H9 (cell line): ENCODE results near the gene HTRA3. TPM values are rescaled to one million over a fixed set of nuclear protein-coding genes. Genes with fewer than 3 reads are reported as not detected.

ENCODE experiments used
- DNase-seq: peaks from one replicate; pipeline ENCODE4 v3.0.0-alpha.2; 2017
- H2AFZ ChIP-seq: one replicate; pipeline ENCODE4 v1.6.1; 2013; ENCODE audit warnings: mild to moderate bottlenecking, low read length, control low read depth, moderate library complexity
- H2AK5ac ChIP-seq: 2 replicates; pipeline ENCODE4 v1.6.1; 2013; ENCODE audit warnings: low read length, control low read depth, mixed read lengths; ENCODE audit not compliant: insufficient read length
- H2BK120ac ChIP-seq: one replicate; pipeline ENCODE4 v1.6.1; 2013; ENCODE audit warnings: low read depth, mild to moderate bottlenecking, low read length, control low read depth, inconsistent platforms; ENCODE audit not compliant: poor library complexity, severe bottlenecking
- H2BK12ac ChIP-seq: 2 replicates; pipeline ENCODE4 v1.6.1; 2013; ENCODE audit warnings: low read length, control low read depth, mixed read lengths, low read depth; ENCODE audit not compliant: insufficient read length
- H2BK15ac ChIP-seq: 2 replicates; pipeline ENCODE4 v1.6.1; 2013; ENCODE audit warnings: low read depth, low read length, control low read depth
- H2BK20ac ChIP-seq: one replicate; pipeline ENCODE4 v1.6.1; 2013; ENCODE audit warnings: low read depth, mild to moderate bottlenecking, low read length, control low read depth, inconsistent platforms; ENCODE audit not compliant: poor library complexity, severe bottlenecking
- H2BK5ac ChIP-seq: 2 replicates; pipeline ENCODE4 v1.6.1; 2013; ENCODE audit warnings: low read length, control low read depth, mixed read lengths; ENCODE audit not compliant: insufficient read length
- H3K14ac ChIP-seq: 2 replicates; pipeline ENCODE4 v1.6.1; 2013; ENCODE audit warnings: low read length, control low read depth; ENCODE audit not compliant: insufficient read depth
- H3K18ac ChIP-seq: 2 replicates; pipeline ENCODE4 v1.6.1; 2013; ENCODE audit warnings: low read depth, mild to moderate bottlenecking, mixed read lengths, low read length, control low read depth; ENCODE audit not compliant: insufficient read length
- H3K23ac ChIP-seq: 2 replicates; pipeline ENCODE4 v1.6.1; 2013; ENCODE audit warnings: low read length, control low read depth, mixed read lengths, low read depth; ENCODE audit not compliant: insufficient read length
- H3K23me2 ChIP-seq: 2 replicates; pipeline ENCODE4 v1.6.1; 2013; ENCODE audit warnings: low read depth, mild to moderate bottlenecking, mixed read lengths, low read length, control low read depth; ENCODE audit not compliant: insufficient read length, poor library complexity, severe bottlenecking
- H3K27ac ChIP-seq: 2 replicates; pipeline ENCODE4 v1.5.1; 2013; ENCODE audit warnings: low read length, control low read depth, mixed read lengths, low read depth; ENCODE audit not compliant: insufficient read length
- H3K27me3 ChIP-seq: 2 replicates; pipeline ENCODE4 v1.6.1; 2013; ENCODE audit warnings: low read length, control low read depth, inconsistent platforms; ENCODE audit not compliant: insufficient read depth
- H3K4ac ChIP-seq: 2 replicates; pipeline ENCODE4 v1.6.1; 2013; ENCODE audit warnings: low read depth, mild to moderate bottlenecking, control low read depth, inconsistent platforms, low read length, moderate library complexity
- H3K4me1 ChIP-seq: 2 replicates; pipeline ENCODE4 v1.6.1; 2013; ENCODE audit warnings: low read length, control low read depth, inconsistent platforms; ENCODE audit not compliant: insufficient read depth
- H3K4me2 ChIP-seq: 2 replicates; pipeline ENCODE4 v1.6.1; 2013; ENCODE audit warnings: low read length, control low read depth, mixed read lengths; ENCODE audit not compliant: insufficient read length, insufficient read depth
- H3K56ac ChIP-seq: 2 replicates; pipeline ENCODE4 v1.6.1; 2013; ENCODE audit warnings: low read depth, mild to moderate bottlenecking, mixed read lengths, low read length, control low read depth; ENCODE audit not compliant: insufficient read length
- H3K79me1 ChIP-seq: 2 replicates; pipeline ENCODE4 v1.6.1; 2013; ENCODE audit warnings: low read depth, mild to moderate bottlenecking, moderate library complexity, low read length, control low read depth, inconsistent platforms; ENCODE audit not compliant: insufficient read depth, poor library complexity, severe bottlenecking
- H3K79me2 ChIP-seq: 2 replicates; pipeline ENCODE4 v1.6.1; 2013; ENCODE audit warnings: low read length, control low read depth, inconsistent platforms; ENCODE audit not compliant: insufficient read depth
- H3K9ac ChIP-seq: 2 replicates; pipeline ENCODE4 v1.6.1; 2013; ENCODE audit warnings: low read length, control low read depth, mixed read lengths; ENCODE audit not compliant: insufficient read length; ENCODE audit errors: extremely low read depth
- H3K9me3 ChIP-seq: one replicate; pipeline ENCODE4 v1.6.1; 2013; ENCODE audit warnings: low read depth, low read length, inconsistent platforms; ENCODE audit not compliant: control insufficient read depth
- H3T11ph ChIP-seq: one replicate; pipeline ENCODE4 v1.6.1; 2013; ENCODE audit warnings: mild to moderate bottlenecking, low read length, control low read depth, inconsistent platforms
- H4K20me1 ChIP-seq: one replicate; pipeline ENCODE4 v1.6.1; 2013; ENCODE audit not compliant: control insufficient read depth, insufficient read length, insufficient read depth
- H4K5ac ChIP-seq: 2 replicates; pipeline ENCODE4 v1.6.1; 2013; ENCODE audit warnings: low read depth, mild to moderate bottlenecking, mixed read lengths, low read length, control low read depth; ENCODE audit not compliant: insufficient read length
- H4K8ac ChIP-seq: replicated peaks from 2 replicates; pipeline ENCODE4 v1.6.1; 2013; ENCODE audit warnings: low read length, control low read depth, mixed read lengths, low read depth; ENCODE audit not compliant: insufficient read length
- H4K91ac ChIP-seq: 2 replicates; pipeline ENCODE4 v1.6.1; 2013; ENCODE audit warnings: low read depth, mild to moderate bottlenecking, moderate library complexity, mixed read lengths, low read length, control low read depth; ENCODE audit not compliant: insufficient read length
- H3K27ac Mint-ChIP-seq, 3 experiments: 2 replicates in 2 of 3; 3 replicates in 1 of 3; pipeline ENCODE4 v1.8.0; 2020 to 2021; ENCODE audit warnings: mixed read lengths in 3 of 3, mild to moderate bottlenecking in 1 of 3, moderate library complexity in 1 of 3
- H3K27me3 Mint-ChIP-seq: 2 replicates; pipeline ENCODE4 v1.8.0; 2021; ENCODE audit warnings: low read depth, mild to moderate bottlenecking, moderate library complexity, mixed read lengths
- H3K36me3 Mint-ChIP-seq, 3 experiments: 2 replicates in 2 of 3; 3 replicates in 1 of 3; pipeline ENCODE4 v1.8.0; 2020 to 2021; ENCODE audit warnings: low read depth in 3 of 3, mixed read lengths in 3 of 3; ENCODE audit not compliant: insufficient read depth in 1 of 3
- H3K4me1 Mint-ChIP-seq, 2 experiments: 2 replicates each; pipeline ENCODE4 v1.8.0; 2020; ENCODE audit warnings: mixed read lengths in 2 of 2
- H3K4me3 Mint-ChIP-seq, 2 experiments: 2 replicates in 1 of 2; 3 replicates in 1 of 2; pipeline ENCODE4 v1.8.0; 2020 to 2021; ENCODE audit warnings: mild to moderate bottlenecking in 2 of 2, mixed read lengths in 2 of 2, moderate library complexity in 1 of 2
- H3K9me3 Mint-ChIP-seq, 2 experiments: 2 replicates in 1 of 2; 3 replicates in 1 of 2; pipeline ENCODE4 v1.8.0; 2020; ENCODE audit warnings: mild to moderate bottlenecking in 2 of 2, mixed read lengths in 2 of 2, moderate library complexity in 1 of 2
- WGBS: extraction: QIAGEN DNeasy Blood & Tissue Kit; methylation state at CpG from one replicate; pipeline ENCODE4 v1.1.7; 2013; ENCODE audit warnings: missing lambda C conversion rate, low lambda C conversion rate, mixed read lengths; ENCODE audit not compliant: insufficient read length; ENCODE audit errors: extremely low coverage; 5-methylcytosine and 5-hydroxymethylcytosine counted together
- total RNA-seq: library from RNA; stranded (reverse); gene quantifications from 2 replicates; pipeline ENCODE4 v1.2.1, GENCODE V29; 2021
- TF ChIP-seq, protein P1 (sequence below): fragments of 200-600 bp; sonication (generic); conservative IDR thresholded peaks from 3 replicates; pipeline ENCODE4 v1.8.0; 2021; ENCODE audit warnings: antibody characterized with exemption, mild to moderate bottlenecking

Gene HTRA3
- total RNA-seq, 1 experiment from 2014 or later = 3.0 TPM

DNA sequence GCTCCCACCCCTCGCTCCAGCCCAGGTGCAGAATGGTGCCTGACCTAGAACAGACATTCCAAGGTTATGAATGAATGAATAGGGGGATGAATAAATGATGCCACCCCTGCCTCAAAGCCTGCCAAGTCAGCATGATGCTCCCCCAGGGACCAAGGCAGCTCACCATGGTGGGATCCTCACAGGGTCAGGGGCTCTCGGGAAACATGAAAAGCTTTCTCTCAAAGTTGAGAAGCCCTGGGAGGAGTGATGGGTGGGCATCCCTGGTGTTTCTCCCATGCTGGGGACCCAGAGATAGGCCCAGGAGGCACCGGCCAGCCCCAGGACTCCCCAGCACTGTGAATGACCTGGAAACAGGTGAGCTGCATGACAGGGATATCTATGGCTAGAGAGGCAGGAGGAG, 58.9 kb downstream of the HTRA3 start:
- H2BK12ac ChIP-seq = no peak overlapping the region
- Mint-ChIP-seq H3K9me3 (peaks cover 0 to 13% of the 10 kb centered on the region in 2 experiments; a peak in 3 of 5 replicates), H3K4me3 (no peak overlapping the region), H3K27ac (no peak overlapping the region), H3K36me3 (no peaks in the 10 kb centered on the region; a peak in 1 of 7 replicates), H3K27me3 (peaks cover 12% of the 10 kb centered on the region), H3K4me1 (peaks cover 0 to 7% of the 10 kb centered on the region in 2 experiments; a peak in 2 of 4 replicates)
- WGBS = no CpG with 5 or more reads among the region's 3 CpGs
- no peaks in the 10 kb centered on the region for H3K9me3 ChIP-seq
- H3K56ac ChIP-seq = no peak overlapping the region
- H3K79me2 ChIP-seq = no peaks in the 10 kb centered on the region
- H3K18ac ChIP-seq = no peak overlapping the region
- no peak overlapping the region for H3K23ac ChIP-seq
- no peaks in the 10 kb centered on the region for H3K23me2 ChIP-seq
- no peak overlapping the region for H4K91ac ChIP-seq
- no peak overlapping the region for H3K9ac ChIP-seq
- TF ChIP-seq, protein P1, sequence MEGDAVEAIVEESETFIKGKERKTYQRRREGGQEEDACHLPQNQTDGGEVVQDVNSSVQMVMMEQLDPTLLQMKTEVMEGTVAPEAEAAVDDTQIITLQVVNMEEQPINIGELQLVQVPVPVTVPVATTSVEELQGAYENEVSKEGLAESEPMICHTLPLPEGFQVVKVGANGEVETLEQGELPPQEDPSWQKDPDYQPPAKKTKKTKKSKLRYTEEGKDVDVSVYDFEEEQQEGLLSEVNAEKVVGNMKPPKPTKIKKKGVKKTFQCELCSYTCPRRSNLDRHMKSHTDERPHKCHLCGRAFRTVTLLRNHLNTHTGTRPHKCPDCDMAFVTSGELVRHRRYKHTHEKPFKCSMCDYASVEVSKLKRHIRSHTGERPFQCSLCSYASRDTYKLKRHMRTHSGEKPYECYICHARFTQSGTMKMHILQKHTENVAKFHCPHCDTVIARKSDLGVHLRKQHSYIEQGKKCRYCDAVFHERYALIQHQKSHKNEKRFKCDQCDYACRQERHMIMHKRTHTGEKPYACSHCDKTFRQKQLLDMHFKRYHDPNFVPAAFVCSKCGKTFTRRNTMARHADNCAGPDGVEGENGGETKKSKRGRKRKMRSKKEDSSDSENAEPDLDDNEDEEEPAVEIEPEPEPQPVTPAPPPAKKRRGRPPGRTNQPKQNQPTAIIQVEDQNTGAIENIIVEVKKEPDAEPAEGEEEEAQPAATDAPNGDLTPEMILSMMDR = no peak
- no peak overlapping the region for H2AK5ac ChIP-seq
- H3K14ac ChIP-seq = no peak overlapping the region
- DNase-seq = no peak
- H3K79me1 ChIP-seq = no peaks in the 10 kb centered on the region
- no peak overlapping the region for H2BK5ac ChIP-seq
- H3K4me2 ChIP-seq = no peak overlapping the region
- H4K5ac ChIP-seq = no peak overlapping the region
- H3K4ac ChIP-seq = no peak overlapping the region
- no peak overlapping the region for H2BK20ac ChIP-seq
- no peak overlapping the region for H4K8ac ChIP-seq
- H3T11ph ChIP-seq = no peak overlapping the region
- H3K4me1 ChIP-seq = no peaks in the 10 kb centered on the region
- H2BK120ac ChIP-seq = no peak overlapping the region
- no peak overlapping the region for H3K27ac ChIP-seq
- no peaks in the 10 kb centered on the region for H3K27me3 ChIP-seq
- no peaks in the 10 kb centered on the region for H4K20me1 ChIP-seq
- no peak overlapping the region for H2AFZ ChIP-seq
- H2BK15ac ChIP-seq = no peak overlapping the region
